ENCODE measurements around the gene CDK19. TPM values are rescaled to one million over a fixed set of nuclear protein-coding genes. Genes with fewer than 3 reads are reported as not detected.
A peak's percentile ranks its signal among the peaks of the same experiment; 100 is the strongest.

CDK19 gene
- total RNA-seq, 2 donors from 2014 or later = 16.8 to 20.8 TPM

DNA sequence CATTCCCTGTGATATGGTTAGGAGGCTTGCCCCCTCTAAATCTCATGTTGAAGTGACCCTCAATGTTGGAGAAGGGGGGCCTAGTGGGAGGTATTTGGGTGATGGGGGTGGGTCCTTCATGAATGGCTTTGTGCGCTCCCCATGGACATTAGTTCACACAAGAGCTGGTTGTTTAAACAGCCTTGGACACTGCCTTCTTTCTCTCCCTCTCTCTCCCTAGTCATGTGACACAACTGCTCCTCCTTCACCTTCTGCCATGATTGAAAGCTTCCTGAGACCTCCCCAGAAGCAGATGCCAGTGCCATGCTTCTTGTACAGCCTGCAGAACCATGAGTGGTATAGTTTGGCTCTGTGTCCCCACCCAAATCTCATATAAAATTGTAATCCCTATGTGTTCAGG, 221.6 kb downstream of the CDK19 start:
- TF ChIP-seq, protein P1, sequence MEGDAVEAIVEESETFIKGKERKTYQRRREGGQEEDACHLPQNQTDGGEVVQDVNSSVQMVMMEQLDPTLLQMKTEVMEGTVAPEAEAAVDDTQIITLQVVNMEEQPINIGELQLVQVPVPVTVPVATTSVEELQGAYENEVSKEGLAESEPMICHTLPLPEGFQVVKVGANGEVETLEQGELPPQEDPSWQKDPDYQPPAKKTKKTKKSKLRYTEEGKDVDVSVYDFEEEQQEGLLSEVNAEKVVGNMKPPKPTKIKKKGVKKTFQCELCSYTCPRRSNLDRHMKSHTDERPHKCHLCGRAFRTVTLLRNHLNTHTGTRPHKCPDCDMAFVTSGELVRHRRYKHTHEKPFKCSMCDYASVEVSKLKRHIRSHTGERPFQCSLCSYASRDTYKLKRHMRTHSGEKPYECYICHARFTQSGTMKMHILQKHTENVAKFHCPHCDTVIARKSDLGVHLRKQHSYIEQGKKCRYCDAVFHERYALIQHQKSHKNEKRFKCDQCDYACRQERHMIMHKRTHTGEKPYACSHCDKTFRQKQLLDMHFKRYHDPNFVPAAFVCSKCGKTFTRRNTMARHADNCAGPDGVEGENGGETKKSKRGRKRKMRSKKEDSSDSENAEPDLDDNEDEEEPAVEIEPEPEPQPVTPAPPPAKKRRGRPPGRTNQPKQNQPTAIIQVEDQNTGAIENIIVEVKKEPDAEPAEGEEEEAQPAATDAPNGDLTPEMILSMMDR (conservative IDR thresholded peaks at IDR 0.05) = no peak
- Histone ChIP-seq H3K4me3 (ENCODE audit: low read length) (no peak overlapping the region), H3K27ac (ENCODE audit: low read depth, low read length) (no peak overlapping the region), H3K9me3 (ENCODE audit: control insufficient read depth, low read length) (peaks cover 4% of the 10 kb centered on the region), H3K36me3 (ENCODE audit: control insufficient read depth, insufficient read depth, low read length) (no peaks in the 10 kb centered on the region), H3K27me3 (ENCODE audit: control insufficient read depth, insufficient read depth, low read length, poor library complexity, severe bottlenecking) (no peaks in the 10 kb centered on the region), H3K4me1 (ENCODE audit: control insufficient read depth, insufficient read depth, low read length) (no peaks in the 10 kb centered on the region), H3K9ac (ENCODE audit: extremely low read depth, low read length, poor library complexity, severe bottlenecking) (no peak overlapping the region)
- Mint-ChIP-seq H3K4me1 (peaks cover 13% of the 10 kb centered on the region), H3K27me3 (ENCODE audit: insufficient read depth) (no peaks in the 10 kb centered on the region), H3K27ac (no peak overlapping the region), H3K4me3 (no peak overlapping the region), H3K36me3 (ENCODE audit: low read depth) (no peaks in the 10 kb centered on the region), H3K9me3 (peaks cover 2% of the 10 kb centered on the region)
- WGBS, 2 experiments (ENCODE audit: insufficient coverage in 1 of 2, insufficient read length in 1 of 2) = 100% methylated on average over 1 of the region's 1 CpG
- no peak for DNase-seq

DNA sequence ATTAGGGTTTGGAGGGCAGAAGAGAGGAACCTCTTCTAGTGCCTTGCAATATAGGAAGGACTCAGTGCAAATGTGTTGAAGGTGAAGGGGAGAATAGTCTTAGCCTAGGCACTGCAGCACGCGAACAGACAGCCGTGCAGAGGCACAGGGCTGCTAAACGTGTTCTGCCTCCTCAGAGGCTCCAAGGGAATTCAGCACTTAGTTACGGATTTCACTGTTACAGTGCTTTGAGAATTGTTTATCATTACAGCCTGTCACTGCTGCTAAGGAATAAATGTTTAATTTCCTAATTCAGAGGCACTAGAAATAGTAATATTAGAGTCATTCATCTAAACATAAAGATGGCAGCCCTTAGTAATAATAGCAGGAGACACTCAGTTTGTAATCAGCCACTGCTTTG, 222.5 kb downstream of the CDK19 start:
- H3K27me3 ChIP-seq (ENCODE audit: control insufficient read depth, insufficient read depth, low read length, poor library complexity, severe bottlenecking) = no peaks in the 10 kb centered on the region
- peaks cover 4% of the 10 kb centered on the region for H3K9me3 ChIP-seq (ENCODE audit: control insufficient read depth, low read length)
- H3K36me3 ChIP-seq (ENCODE audit: control insufficient read depth, insufficient read depth, low read length) = no peaks in the 10 kb centered on the region
- H3K4me3 Mint-ChIP-seq = no peak overlapping the region
- H3K27ac ChIP-seq (ENCODE audit: low read depth, low read length) = no peak overlapping the region
- peak overlapping the region; percentile 77 for H3K27ac Mint-ChIP-seq
- peaks cover 13% of the 10 kb centered on the region for H3K4me1 Mint-ChIP-seq
- DNase-seq = no peak
- TF ChIP-seq, protein P1 (conservative IDR thresholded peaks at IDR 0.05) = no peak
- peaks cover 2% of the 10 kb centered on the region for H3K9me3 Mint-ChIP-seq
- no peaks in the 10 kb centered on the region for H3K4me1 ChIP-seq (ENCODE audit: control insufficient read depth, insufficient read depth, low read length)
- H3K4me3 ChIP-seq (ENCODE audit: low read length) = no peak overlapping the region
- 87 to 93% methylated on average over 5 of the region's 5 CpGs for WGBS, 2 experiments (ENCODE audit: insufficient coverage in 1 of 2, insufficient read length in 1 of 2)
- H3K36me3 Mint-ChIP-seq (ENCODE audit: low read depth) = no peaks in the 10 kb centered on the region
- no peak overlapping the region for H3K9ac ChIP-seq (ENCODE audit: extremely low read depth, low read length, poor library complexity, severe bottlenecking)
- no peaks in the 10 kb centered on the region for H3K27me3 Mint-ChIP-seq (ENCODE audit: insufficient read depth)

DNA sequence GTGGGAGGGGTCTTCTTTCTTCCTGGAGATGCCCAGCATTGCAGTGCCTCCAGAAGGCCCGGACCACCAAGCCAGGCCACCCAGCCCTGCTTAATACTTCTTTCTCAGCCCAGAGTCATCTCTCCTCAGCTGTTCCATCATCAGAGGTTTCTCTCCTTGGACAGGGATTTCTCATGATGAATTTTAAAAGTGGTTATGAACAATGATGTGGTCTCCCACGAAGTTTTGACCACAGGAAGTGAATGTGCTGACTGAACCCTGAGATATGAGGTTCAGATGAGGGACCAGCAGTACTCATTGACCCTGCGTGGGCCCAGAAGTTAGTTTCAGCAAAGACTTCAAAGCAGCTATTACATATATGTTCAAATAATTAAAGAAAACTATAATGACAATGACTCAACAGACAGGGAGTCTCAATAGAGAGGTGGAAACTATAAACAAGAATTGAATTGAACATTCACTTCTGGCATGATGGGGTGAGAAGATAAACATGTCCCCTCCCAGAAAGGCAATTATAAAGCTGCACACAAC, 224.4 kb downstream of the CDK19 start:
- Mint-ChIP-seq H3K27ac (no peak overlapping the region), H3K36me3 (ENCODE audit: low read depth) (no peaks in the 10 kb centered on the region), H3K27me3 (ENCODE audit: insufficient read depth) (no peaks in the 10 kb centered on the region), H3K9me3 (peaks cover 2% of the 10 kb centered on the region), H3K4me3 (no peak overlapping the region), H3K4me1 (peaks cover 4% of the 10 kb centered on the region)
- H3K9me3 ChIP-seq (ENCODE audit: control insufficient read depth, low read length) = peaks cover 4% of the 10 kb centered on the region
- H3K9ac ChIP-seq (ENCODE audit: extremely low read depth, low read length, poor library complexity, severe bottlenecking) = no peak overlapping the region
- no peaks in the 10 kb centered on the region for H3K4me1 ChIP-seq (ENCODE audit: control insufficient read depth, insufficient read depth, low read length)
- no peaks in the 10 kb centered on the region for H3K27me3 ChIP-seq (ENCODE audit: control insufficient read depth, insufficient read depth, low read length, poor library complexity, severe bottlenecking)
- no peak for DNase-seq
- TF ChIP-seq, protein P1 (conservative IDR thresholded peaks at IDR 0.05) = no peak
- no peak overlapping the region for H3K27ac ChIP-seq (ENCODE audit: low read depth, low read length)
- H3K36me3 ChIP-seq (ENCODE audit: control insufficient read depth, insufficient read depth, low read length) = no peaks in the 10 kb centered on the region
- 60 to 92% methylated on average over 1 to 3 of the region's 3 CpGs for WGBS, 2 experiments (ENCODE audit: insufficient coverage in 1 of 2, insufficient read length in 1 of 2)
- H3K4me3 ChIP-seq (ENCODE audit: low read length) = no peak overlapping the region
